Peyer's patch (tissue), 4 donors: ENCODE results near the gene MTMR1. TPM values are rescaled to one million over a fixed set of nuclear protein-coding genes. Genes with fewer than 3 reads are reported as not detected.

ENCODE experiments used
- DNase-seq, 3 donors: peaks; one replicate each; pipeline ENCODE4 v3.0.0-alpha.2; 2017 to 2019
- H3K27ac ChIP-seq, 4 donors: fragments of 200-600 bp; sonication (generic); one replicate each; pipeline ENCODE4 v1.5.1; 2016 to 2019
- H3K27me3 ChIP-seq, 2 donors: fragments of 200-600 bp; sonication (generic); one replicate each; pipeline ENCODE4 v1.5.1; 2019
- H3K36me3 ChIP-seq, 3 donors: fragments of 200-600 bp; sonication (generic); one replicate each; pipeline ENCODE4 v1.5.1; 2016 to 2019
- H3K4me1 ChIP-seq, 4 donors: fragments of 200-600 bp; sonication (generic); one replicate each; pipeline ENCODE4 v1.5.1; 2016 to 2019
- H3K4me3 ChIP-seq, 4 donors: fragments of 200-600 bp; sonication (generic); 1 replicate in 3 of 4; 2 replicates in 1 of 4; pipeline ENCODE4 v1.5.1; 2016 to 2019; ENCODE audit warnings: mild to moderate bottlenecking in 1 of 4
- H3K9me3 ChIP-seq, 4 donors: fragments of 200-600 bp; sonication (generic); one replicate each; pipeline ENCODE4 v1.5.1; 2016 to 2019; ENCODE audit warnings: mild to moderate bottlenecking in 1 of 4
- CTCF ChIP-seq, 6 experiments: fragments of 450-650 bp in 4 of 6; fragments of 200-600 bp in 2 of 6; sonication (generic) in 1 of 6; IDR thresholded peaks; one replicate each; pipeline ENCODE4 v1.5.1; 2017 to 2019; ENCODE audit warnings: antibody characterized with exemption in 6 of 6, mild to moderate bottlenecking in 3 of 6, moderate library complexity in 1 of 6
- POLR2A ChIP-seq, 2 donors: fragments of 450-650 bp; IDR thresholded peaks; one replicate each; pipeline ENCODE4 v1.5.1; 2017; ENCODE audit warnings: antibody characterized with exemption in 2 of 2, mild to moderate bottlenecking in 2 of 2, moderate library complexity in 2 of 2
- total RNA-seq, 4 donors: library from RNA; depleted of rRNA; stranded (reverse); fragments of >200 nt; gene quantifications; one replicate each; pipeline ENCODE4 v1.1.0, GENCODE V29; 2016

Gene MTMR1
- total RNA-seq, 4 donors from 2014 or later: 13.3 to 58.6 (median 18.7) TPM

- TF ChIP-seq CTCF (IDR thresholded peaks at IDR 0.05) (no peak), POLR2A (IDR thresholded peaks at IDR 0.05) (no peak)
- no peak for DNase-seq
- H3K27ac ChIP-seq: no peak overlapping the region
- H3K4me3 ChIP-seq: no peak overlapping the region
- no peaks in the 10 kb centered on the region for H3K36me3 ChIP-seq
- no peaks in the 10 kb centered on the region for H3K9me3 ChIP-seq
- no peaks in the 10 kb centered on the region for H3K4me1 ChIP-seq
- H3K27me3 ChIP-seq: no peaks in the 10 kb centered on the region
Measured at GRCh38 chrX:150775569-150776350, 82.6 kb downstream of the MTMR1 start.

GRCh38 chrX:150777328-150777992, 84.3 kb downstream of the MTMR1 start:
- Histone ChIP-seq H3K36me3 (no peaks in the 10 kb centered on the region), H3K27me3 (no peaks in the 10 kb centered on the region), H3K4me1 (no peaks in the 10 kb centered on the region), H3K27ac (no peak overlapping the region), H3K9me3 (no peaks in the 10 kb centered on the region), H3K4me3 (no peak overlapping the region)
- DNase-seq: no peak
- TF ChIP-seq POLR2A (IDR thresholded peaks at IDR 0.05) (no peak), CTCF (IDR thresholded peaks at IDR 0.05) (no peak)

GRCh38 chrX:150779385-150779784, 86.2 kb downstream of the MTMR1 start:
- no peak for DNase-seq
- TF ChIP-seq POLR2A (IDR thresholded peaks at IDR 0.05): no peak
- no peak for TF ChIP-seq CTCF (IDR thresholded peaks at IDR 0.05)
- H3K27ac ChIP-seq: no peak overlapping the region
- no peaks in the 10 kb centered on the region for H3K9me3 ChIP-seq
- no peaks in the 10 kb centered on the region for H3K36me3 ChIP-seq
- no peak overlapping the region for H3K4me3 ChIP-seq
- no peaks in the 10 kb centered on the region for H3K27me3 ChIP-seq
- no peaks in the 10 kb centered on the region for H3K4me1 ChIP-seq

GRCh38 chrX:150781677-150782076, 88.5 kb downstream of the MTMR1 start:
- H3K9me3 ChIP-seq: no peaks in the 10 kb centered on the region
- no peaks in the 10 kb centered on the region for H3K27me3 ChIP-seq
- no peak for TF ChIP-seq CTCF (IDR thresholded peaks at IDR 0.05)
- no peak for TF ChIP-seq POLR2A (IDR thresholded peaks at IDR 0.05)
- DNase-seq: no peak
- H3K4me1 ChIP-seq: no peaks in the 10 kb centered on the region
- no peaks in the 10 kb centered on the region for H3K36me3 ChIP-seq
- H3K27ac ChIP-seq: no peak overlapping the region
- H3K4me3 ChIP-seq: no peak overlapping the region

GRCh38 chrX:150790021-150790420, 96.8 kb downstream of the MTMR1 start:
- H3K4me1 ChIP-seq: no peaks in the 10 kb centered on the region
- DNase-seq: no peak

More at GRCh38 chrX:150790021-150790420, 96.8 kb downstream of the MTMR1 start:
- TF ChIP-seq CTCF (IDR thresholded peaks at IDR 0.05): no peak
- TF ChIP-seq POLR2A (IDR thresholded peaks at IDR 0.05): no peak
- H3K27ac ChIP-seq: no peak overlapping the region
- H3K4me3 ChIP-seq: no peak overlapping the region
- H3K36me3 ChIP-seq: no peaks in the 10 kb centered on the region
- no peaks in the 10 kb centered on the region for H3K9me3 ChIP-seq
- H3K27me3 ChIP-seq: no peaks in the 10 kb centered on the region
